ENCODE data around the gene CALN1.

Gene CALN1

DNA sequence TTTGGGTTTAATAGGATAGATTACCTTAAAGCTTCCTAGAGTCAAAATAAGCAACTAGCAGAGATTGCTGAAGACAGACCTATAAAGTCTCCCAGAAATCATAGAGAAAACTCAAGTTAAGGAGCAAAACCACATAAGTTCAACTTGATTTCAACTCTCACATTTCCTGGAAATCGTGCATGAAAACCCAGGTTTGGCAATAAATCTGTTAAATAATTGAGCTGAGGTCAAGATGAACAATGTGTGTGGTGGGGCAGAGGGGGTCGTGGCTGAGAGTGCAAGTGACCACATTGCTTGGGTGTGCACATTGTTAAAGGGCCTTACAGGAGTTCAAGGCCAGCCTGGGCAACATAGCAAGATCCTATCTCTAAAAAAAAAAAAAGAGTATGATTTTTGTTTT is 643.7 kb downstream of the CALN1 start:
- peaks cover 5% of the 10 kb centered on the region for H3K9me3 ChIP-seq (ENCODE audit: severe bottlenecking)
- TF ChIP-seq, protein P1, sequence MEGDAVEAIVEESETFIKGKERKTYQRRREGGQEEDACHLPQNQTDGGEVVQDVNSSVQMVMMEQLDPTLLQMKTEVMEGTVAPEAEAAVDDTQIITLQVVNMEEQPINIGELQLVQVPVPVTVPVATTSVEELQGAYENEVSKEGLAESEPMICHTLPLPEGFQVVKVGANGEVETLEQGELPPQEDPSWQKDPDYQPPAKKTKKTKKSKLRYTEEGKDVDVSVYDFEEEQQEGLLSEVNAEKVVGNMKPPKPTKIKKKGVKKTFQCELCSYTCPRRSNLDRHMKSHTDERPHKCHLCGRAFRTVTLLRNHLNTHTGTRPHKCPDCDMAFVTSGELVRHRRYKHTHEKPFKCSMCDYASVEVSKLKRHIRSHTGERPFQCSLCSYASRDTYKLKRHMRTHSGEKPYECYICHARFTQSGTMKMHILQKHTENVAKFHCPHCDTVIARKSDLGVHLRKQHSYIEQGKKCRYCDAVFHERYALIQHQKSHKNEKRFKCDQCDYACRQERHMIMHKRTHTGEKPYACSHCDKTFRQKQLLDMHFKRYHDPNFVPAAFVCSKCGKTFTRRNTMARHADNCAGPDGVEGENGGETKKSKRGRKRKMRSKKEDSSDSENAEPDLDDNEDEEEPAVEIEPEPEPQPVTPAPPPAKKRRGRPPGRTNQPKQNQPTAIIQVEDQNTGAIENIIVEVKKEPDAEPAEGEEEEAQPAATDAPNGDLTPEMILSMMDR (IDR thresholded peaks at IDR 0.05; ENCODE audit: poor library complexity, severe bottlenecking) = no peak

GRCh38 chr7:71766016-71766415 is 646.1 kb downstream of the CALN1 start:
- H3K27me3 ChIP-seq (ENCODE audit: insufficient read depth, poor library complexity, severe bottlenecking) = no peaks in the 10 kb centered on the region
- H3K27ac ChIP-seq (ENCODE audit: poor library complexity, severe bottlenecking) = no peak overlapping the region
- ATAC-seq (ENCODE audit: low read depth) (no peak), DNase-seq (ENCODE audit: low spot score) (no peak)
- TF ChIP-seq, protein P1 (IDR thresholded peaks at IDR 0.05; ENCODE audit: poor library complexity, severe bottlenecking) = no peak
- peaks cover 5% of the 10 kb centered on the region for H3K9me3 ChIP-seq (ENCODE audit: severe bottlenecking)
- H3K36me3 ChIP-seq (ENCODE audit: low read depth) = no peaks in the 10 kb centered on the region
- no peak overlapping the region for H3K4me3 ChIP-seq (ENCODE audit: severe bottlenecking)
- no peaks in the 10 kb centered on the region for H3K4me1 ChIP-seq (ENCODE audit: insufficient read depth, poor library complexity, severe bottlenecking)

More for the DNA sequence above, 643.7 kb downstream of the CALN1 start:
- Histone ChIP-seq H3K4me3 (ENCODE audit: severe bottlenecking) (no peak overlapping the region), H3K27me3 (ENCODE audit: insufficient read depth, poor library complexity, severe bottlenecking) (no peaks in the 10 kb centered on the region), H3K27ac (ENCODE audit: poor library complexity, severe bottlenecking) (no peak overlapping the region), H3K4me1 (ENCODE audit: insufficient read depth, poor library complexity, severe bottlenecking) (no peaks in the 10 kb centered on the region), H3K36me3 (ENCODE audit: low read depth) (no peaks in the 10 kb centered on the region)
- ATAC-seq (ENCODE audit: low read depth) (no peak), DNase-seq (ENCODE audit: low spot score) (no peak)

DNA sequence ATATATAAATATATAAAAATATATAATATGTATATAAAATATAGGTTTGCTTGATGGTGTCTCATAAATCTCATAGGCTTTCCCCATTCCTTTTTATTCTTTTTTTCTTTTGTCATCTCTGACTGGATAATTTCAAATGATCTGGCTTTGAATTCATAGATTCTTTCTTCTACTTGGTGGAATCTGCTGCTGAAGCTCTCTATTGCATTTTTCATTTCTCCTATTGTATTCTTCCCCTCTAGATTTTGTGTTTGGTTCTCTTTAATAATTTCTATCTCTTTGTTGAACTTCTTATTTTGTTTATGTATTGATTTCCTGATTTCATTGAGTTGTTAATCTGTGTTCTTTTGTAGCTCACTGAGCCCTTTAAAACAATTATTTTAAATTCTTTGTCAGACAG is 650.8 kb downstream of the CALN1 start:
- Histone ChIP-seq H3K27me3 (ENCODE audit: insufficient read depth, poor library complexity, severe bottlenecking) (no peaks in the 10 kb centered on the region), H3K36me3 (ENCODE audit: low read depth) (no peaks in the 10 kb centered on the region), H3K4me1 (ENCODE audit: insufficient read depth, poor library complexity, severe bottlenecking) (no peaks in the 10 kb centered on the region), H3K9me3 (ENCODE audit: severe bottlenecking) (no peaks in the 10 kb centered on the region), H3K27ac (ENCODE audit: poor library complexity, severe bottlenecking) (no peak overlapping the region), H3K4me3 (ENCODE audit: severe bottlenecking) (no peak overlapping the region)
- ATAC-seq (ENCODE audit: low read depth) (no peak), DNase-seq (ENCODE audit: low spot score) (no peak)
- TF ChIP-seq, protein P1 (IDR thresholded peaks at IDR 0.05; ENCODE audit: poor library complexity, severe bottlenecking) = no peak

- Histone ChIP-seq H3K9me3 (ENCODE audit: severe bottlenecking) (peaks cover 3% of the 10 kb centered on the region), H3K36me3 (ENCODE audit: low read depth) (no peaks in the 10 kb centered on the region), H3K4me3 (ENCODE audit: severe bottlenecking) (no peak overlapping the region), H3K27me3 (ENCODE audit: insufficient read depth, poor library complexity, severe bottlenecking) (no peaks in the 10 kb centered on the region), H3K4me1 (ENCODE audit: insufficient read depth, poor library complexity, severe bottlenecking) (no peaks in the 10 kb centered on the region), H3K27ac (ENCODE audit: poor library complexity, severe bottlenecking) (no peak overlapping the region)
- ATAC-seq (ENCODE audit: low read depth) (no peak), DNase-seq (ENCODE audit: low spot score) (no peak)
- TF ChIP-seq, protein P1 (IDR thresholded peaks at IDR 0.05; ENCODE audit: poor library complexity, severe bottlenecking) = no peak
Observed at GRCh38 chr7:71754828-71755227, 657.3 kb downstream of the CALN1 start.

GRCh38 chr7:71753956-71754664 is 658.0 kb downstream of the CALN1 start:
- TF ChIP-seq, protein P1 (IDR thresholded peaks at IDR 0.05; ENCODE audit: poor library complexity, severe bottlenecking) = no peak
- Histone ChIP-seq H3K36me3 (ENCODE audit: low read depth) (no peaks in the 10 kb centered on the region), H3K27ac (ENCODE audit: poor library complexity, severe bottlenecking) (no peak overlapping the region), H3K4me3 (ENCODE audit: severe bottlenecking) (no peak overlapping the region), H3K4me1 (ENCODE audit: insufficient read depth, poor library complexity, severe bottlenecking) (no peaks in the 10 kb centered on the region), H3K27me3 (ENCODE audit: insufficient read depth, poor library complexity, severe bottlenecking) (no peaks in the 10 kb centered on the region), H3K9me3 (ENCODE audit: severe bottlenecking) (peaks cover 3% of the 10 kb centered on the region)
- DNase-seq (ENCODE audit: low spot score) (no peak), ATAC-seq (ENCODE audit: low read depth) (no peak)

Data from RWPE2 (cell line).